ENCODE measurements around the gene LAMA4.

GRCh38 chr6:112154711-112155110, 99.7 kb downstream of the LAMA4 start:
- no peak for TF ChIP-seq CTCF (IDR thresholded peaks at IDR 0.05; ENCODE audit: insufficient read depth, low read length, poor library complexity, severe bottlenecking)
- no peak for TF ChIP-seq EZH2phosphoT487 (conservative IDR thresholded peaks at IDR 0.05; ENCODE audit: low read length)
